T-helper 2 cell treated with Interferon-gamma antibody and Interleukin-4, amounts not matched to agents 5 μg/mL and 100 μg/mL, for 36 hours (primary cell): ENCODE measurements around the gene NDUFS6.

Experiments used
- DNase-seq: peaks from one replicate; pipeline ENCODE4 v3.0.0; 2021; ENCODE audit warnings: low spot score
- H3K27ac Mint-ChIP-seq: one replicate; pipeline ENCODE4 v1.8.0; 2021; ENCODE audit warnings: mild to moderate bottlenecking, mixed read lengths
- H3K27me3 Mint-ChIP-seq: one replicate; pipeline ENCODE4 v1.8.0; 2021; ENCODE audit warnings: low read depth, mixed read lengths
- H3K36me3 Mint-ChIP-seq: one replicate; pipeline ENCODE4 v1.8.0; 2021; ENCODE audit warnings: low read depth, mixed read lengths
- H3K4me1 Mint-ChIP-seq: one replicate; pipeline ENCODE4 v1.8.0; 2021; ENCODE audit warnings: low read depth, mixed read lengths
- H3K4me3 Mint-ChIP-seq: one replicate; pipeline ENCODE4 v1.8.0; 2022; ENCODE audit warnings: mild to moderate bottlenecking, moderate library complexity, mixed read lengths
- H3K9me3 Mint-ChIP-seq: one replicate; pipeline ENCODE4 v1.8.0; 2021; ENCODE audit warnings: mixed read lengths

NDUFS6 gene

GRCh38 chr5:1827886-1828397, 26.7 kb downstream of the NDUFS6 start:
- DNase-seq = no peak

GRCh38 chr5:1830571-1831228, 29.5 kb downstream of the NDUFS6 start:
- DNase-seq = no peak
- H3K9me3 Mint-ChIP-seq = no peaks in the 10 kb centered on the region
- no peaks in the 10 kb centered on the region for H3K4me1 Mint-ChIP-seq
- H3K27ac Mint-ChIP-seq = peak overlapping the region; percentile 15
- no peak overlapping the region for H3K4me3 Mint-ChIP-seq
- H3K27me3 Mint-ChIP-seq = peaks cover 6% of the 10 kb centered on the region
- H3K36me3 Mint-ChIP-seq = no peaks in the 10 kb centered on the region

More at GRCh38 chr5:1827886-1828397, 26.7 kb downstream of the NDUFS6 start:
- Mint-ChIP-seq H3K27me3 (no peaks in the 10 kb centered on the region), H3K36me3 (no peaks in the 10 kb centered on the region), H3K27ac (no peak overlapping the region), H3K4me3 (no peak overlapping the region), H3K9me3 (no peaks in the 10 kb centered on the region), H3K4me1 (no peaks in the 10 kb centered on the region)

GRCh38 chr5:1831257-1831656, 30.1 kb downstream of the NDUFS6 start:
- H3K4me3 Mint-ChIP-seq = no peak overlapping the region

GRCh38 chr5:1831677-1832313, 30.6 kb downstream of the NDUFS6 start:
- H3K4me3 Mint-ChIP-seq = no peak overlapping the region
- H3K4me1 Mint-ChIP-seq = no peaks in the 10 kb centered on the region
- H3K27ac Mint-ChIP-seq = no peak overlapping the region
- no peaks in the 10 kb centered on the region for H3K36me3 Mint-ChIP-seq
- peaks cover 6% of the 10 kb centered on the region for H3K27me3 Mint-ChIP-seq
- DNase-seq = no peak
- no peaks in the 10 kb centered on the region for H3K9me3 Mint-ChIP-seq

More at GRCh38 chr5:1831257-1831656, 30.1 kb downstream of the NDUFS6 start:
- Mint-ChIP-seq H3K36me3 (no peaks in the 10 kb centered on the region), H3K27me3 (peaks cover 6% of the 10 kb centered on the region), H3K27ac (peak overlapping the region; percentile 15), H3K4me1 (no peaks in the 10 kb centered on the region), H3K9me3 (no peaks in the 10 kb centered on the region)
- DNase-seq = no peak

GRCh38 chr5:1832511-1833250, 31.5 kb downstream of the NDUFS6 start:
- Mint-ChIP-seq H3K36me3 (no peaks in the 10 kb centered on the region), H3K27ac (no peak overlapping the region), H3K9me3 (no peaks in the 10 kb centered on the region), H3K4me3 (no peak overlapping the region), H3K4me1 (no peaks in the 10 kb centered on the region), H3K27me3 (peaks cover 6% of the 10 kb centered on the region)
- no peak for DNase-seq

GRCh38 chr5:1833264-1834021, 32.2 kb downstream of the NDUFS6 start:
- no peaks in the 10 kb centered on the region for H3K36me3 Mint-ChIP-seq
- peaks cover 6% of the 10 kb centered on the region for H3K27me3 Mint-ChIP-seq

GRCh38 chr5:1834022-1834551, 32.9 kb downstream of the NDUFS6 start:
- no peak for DNase-seq
- no peak overlapping the region for H3K27ac Mint-ChIP-seq
- peaks cover 6% of the 10 kb centered on the region for H3K27me3 Mint-ChIP-seq
- no peaks in the 10 kb centered on the region for H3K4me1 Mint-ChIP-seq
- no peaks in the 10 kb centered on the region for H3K36me3 Mint-ChIP-seq
- H3K9me3 Mint-ChIP-seq = no peaks in the 10 kb centered on the region
- no peak overlapping the region for H3K4me3 Mint-ChIP-seq

More at GRCh38 chr5:1833264-1834021, 32.2 kb downstream of the NDUFS6 start:
- H3K9me3 Mint-ChIP-seq = no peaks in the 10 kb centered on the region
- H3K4me1 Mint-ChIP-seq = no peaks in the 10 kb centered on the region
- no peak for DNase-seq
- H3K27ac Mint-ChIP-seq = no peak overlapping the region
- H3K4me3 Mint-ChIP-seq = no peak overlapping the region

GRCh38 chr5:1834721-1835429, 33.7 kb downstream of the NDUFS6 start:
- no peaks in the 10 kb centered on the region for H3K36me3 Mint-ChIP-seq
- H3K9me3 Mint-ChIP-seq = no peaks in the 10 kb centered on the region
- H3K27ac Mint-ChIP-seq = no peak overlapping the region
- H3K27me3 Mint-ChIP-seq = peaks cover 6% of the 10 kb centered on the region
- H3K4me1 Mint-ChIP-seq = no peaks in the 10 kb centered on the region
- no peak for DNase-seq
- no peak overlapping the region for H3K4me3 Mint-ChIP-seq

- no peak for DNase-seq
- Mint-ChIP-seq H3K4me1 (no peaks in the 10 kb centered on the region), H3K27me3 (peaks cover 6% of the 10 kb centered on the region), H3K9me3 (no peaks in the 10 kb centered on the region), H3K27ac (no peak overlapping the region), H3K4me3 (no peak overlapping the region), H3K36me3 (no peaks in the 10 kb centered on the region)
Observed at GRCh38 chr5:1835431-1835830, 34.2 kb downstream of the NDUFS6 start.

GRCh38 chr5:1836176-1836890, 35.1 kb downstream of the NDUFS6 start:
- Mint-ChIP-seq H3K36me3 (no peaks in the 10 kb centered on the region), H3K27ac (no peak overlapping the region), H3K27me3 (peaks cover 6% of the 10 kb centered on the region), H3K9me3 (no peaks in the 10 kb centered on the region), H3K4me1 (no peaks in the 10 kb centered on the region), H3K4me3 (no peak overlapping the region)
- no peak for DNase-seq

- no peak overlapping the region for H3K27ac Mint-ChIP-seq
- no peaks in the 10 kb centered on the region for H3K4me1 Mint-ChIP-seq
- peaks cover 9% of the 10 kb centered on the region for H3K27me3 Mint-ChIP-seq
- no peaks in the 10 kb centered on the region for H3K36me3 Mint-ChIP-seq
- H3K4me3 Mint-ChIP-seq = no peak overlapping the region
- no peak for DNase-seq
- no peaks in the 10 kb centered on the region for H3K9me3 Mint-ChIP-seq
Observed at GRCh38 chr5:1836891-1837880, 36.0 kb downstream of the NDUFS6 start.

- no peaks in the 10 kb centered on the region for H3K36me3 Mint-ChIP-seq
- no peak for DNase-seq
- peaks cover 9% of the 10 kb centered on the region for H3K27me3 Mint-ChIP-seq
- no peaks in the 10 kb centered on the region for H3K4me1 Mint-ChIP-seq
- H3K4me3 Mint-ChIP-seq = no peak overlapping the region
- no peak overlapping the region for H3K27ac Mint-ChIP-seq
- no peaks in the 10 kb centered on the region for H3K9me3 Mint-ChIP-seq
Observed at GRCh38 chr5:1838013-1838412, 36.8 kb downstream of the NDUFS6 start.
